ENCODE data around the gene FAAP20. TPM values are rescaled to one million over a fixed set of nuclear protein-coding genes. Genes with fewer than 3 reads are reported as not detected.

FAAP20 gene, protein sequence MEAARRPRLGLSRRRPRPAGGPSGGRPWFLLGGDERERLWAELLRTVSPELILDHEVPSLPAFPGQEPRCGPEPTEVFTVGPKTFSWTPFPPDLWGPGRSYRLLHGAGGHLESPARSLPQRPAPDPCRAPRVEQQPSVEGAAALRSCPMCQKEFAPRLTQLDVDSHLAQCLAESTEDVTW
- polyA plus RNA-seq (2013, experiment 1 of 2): 84.5 TPM
- 86.1 TPM for polyA plus RNA-seq (2013, experiment 2 of 2)

DNA sequence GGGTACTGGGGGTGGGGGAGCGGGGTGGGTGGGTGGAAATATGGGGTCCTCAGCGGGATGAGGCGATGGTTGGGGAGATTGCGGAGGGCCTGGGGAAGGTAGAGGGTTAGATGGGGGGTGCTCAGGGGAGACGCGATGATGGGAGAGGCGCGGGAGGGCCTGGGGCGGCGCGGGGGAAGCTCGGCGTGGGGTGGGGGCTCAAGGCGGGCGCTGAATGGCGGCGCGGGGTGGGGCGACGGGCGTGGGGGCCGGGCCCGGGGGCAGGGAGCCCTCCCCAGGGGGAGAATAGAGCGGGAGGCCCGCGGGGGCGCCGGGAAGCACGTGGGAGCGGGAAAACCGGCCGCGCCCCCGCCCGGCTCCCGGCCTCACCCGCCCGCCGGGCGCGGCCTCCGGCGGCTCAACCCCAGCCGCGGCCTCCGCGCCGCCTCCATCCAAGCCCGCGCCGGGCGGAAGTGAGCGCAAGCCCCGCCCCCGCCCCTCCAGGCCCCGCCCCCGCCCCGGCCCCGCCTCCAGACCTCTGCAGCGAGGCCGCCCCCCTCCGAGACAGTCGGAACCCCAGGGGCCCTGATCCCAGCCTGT is at the start of gene FAAP20:
Gene FAAP20, minus strand, starts transcription at position 454 of the 579 bp plus-strand sequence. Its CDS starts 23 bp downstream, at position 431.
- peaks cover 0 to 39% of the 10 kb centered on the region in 2 experiments for H3K36me3 ChIP-seq (ENCODE audit: control insufficient read depth in 1 of 2, insufficient read depth in 2 of 2, low read depth in 1 of 2, low read length in 2 of 2)
- H4K8ac ChIP-seq (ENCODE audit: low read length): peak within 1 kb of the TSS; percentile 96
- no peak within 1 kb of the TSS for H2AFZ ChIP-seq (ENCODE audit: low read depth, low read length)
- no peaks in the 10 kb centered on the region for H3K27me3 ChIP-seq (ENCODE audit: control insufficient read depth in 1 of 2, insufficient read depth in 1 of 2, low read length in 2 of 2)
- H2AK5ac ChIP-seq (ENCODE audit: low read length, severe bottlenecking): peak within 1 kb of the TSS; percentile 54
- H3K27ac ChIP-seq (ENCODE audit: low read length, poor library complexity, severe bottlenecking): peak within 1 kb of the TSS; percentile 91
- H3K4me3 ChIP-seq (ENCODE audit: insufficient read depth in 1 of 2, low read depth in 1 of 2, low read length in 2 of 2): peak within 1 kb of the TSS; percentile 69 to 82
- 0% methylated on average over 2 of the region's 63 CpGs for WGBS
- H3K18ac ChIP-seq (ENCODE audit: low read depth in 1 of 2, low read length in 2 of 2): peak within 1 kb of the TSS; percentile 92 to 93
- peak within 1 kb of the TSS; percentile 99 for H2BK15ac ChIP-seq (ENCODE audit: low read depth, poor library complexity, severe bottlenecking)
- H4K91ac ChIP-seq (ENCODE audit: low read length): peak within 1 kb of the TSS; percentile 94
- H3K9ac ChIP-seq (ENCODE audit: low read length): peak within 1 kb of the TSS; percentile 88
- peak within 1 kb of the TSS in 1 of 2 experiments; percentile 84 for H3K14ac ChIP-seq (ENCODE audit: low read length in 2 of 2)
- H3K4me2 ChIP-seq (ENCODE audit: low read length, poor library complexity, severe bottlenecking): peak within 1 kb of the TSS; percentile 83
- H2BK5ac ChIP-seq (ENCODE audit: low read depth, low read length, poor library complexity, severe bottlenecking): peak within 1 kb of the TSS; percentile 89
- DNase-seq: no peak
- H3K4me1 ChIP-seq (ENCODE audit: control insufficient read depth, insufficient read depth, low read depth, low read length): peaks cover 45% of the 10 kb centered on the region
- peak within 1 kb of the TSS in 1 of 2 experiments; percentile 74 for H3K23ac ChIP-seq (ENCODE audit: low read length in 2 of 2)
- peaks cover 31% of the 10 kb centered on the region for H3K79me1 ChIP-seq (replicated peaks; ENCODE audit: low read length, poor library complexity, severe bottlenecking)
- H3K4ac ChIP-seq (ENCODE audit: low read depth in 1 of 2, low read length in 2 of 2): peak within 1 kb of the TSS; percentile 77 to 90
- peak within 1 kb of the TSS; percentile 57 to 76 for H2BK12ac ChIP-seq (ENCODE audit: low read length in 2 of 2)
- H2BK120ac ChIP-seq (ENCODE audit: low read depth, low read length): peak within 1 kb of the TSS; percentile 92
- no peaks in the 10 kb centered on the region for H3K9me3 ChIP-seq (ENCODE audit: control insufficient read depth, low read length)

DNA sequence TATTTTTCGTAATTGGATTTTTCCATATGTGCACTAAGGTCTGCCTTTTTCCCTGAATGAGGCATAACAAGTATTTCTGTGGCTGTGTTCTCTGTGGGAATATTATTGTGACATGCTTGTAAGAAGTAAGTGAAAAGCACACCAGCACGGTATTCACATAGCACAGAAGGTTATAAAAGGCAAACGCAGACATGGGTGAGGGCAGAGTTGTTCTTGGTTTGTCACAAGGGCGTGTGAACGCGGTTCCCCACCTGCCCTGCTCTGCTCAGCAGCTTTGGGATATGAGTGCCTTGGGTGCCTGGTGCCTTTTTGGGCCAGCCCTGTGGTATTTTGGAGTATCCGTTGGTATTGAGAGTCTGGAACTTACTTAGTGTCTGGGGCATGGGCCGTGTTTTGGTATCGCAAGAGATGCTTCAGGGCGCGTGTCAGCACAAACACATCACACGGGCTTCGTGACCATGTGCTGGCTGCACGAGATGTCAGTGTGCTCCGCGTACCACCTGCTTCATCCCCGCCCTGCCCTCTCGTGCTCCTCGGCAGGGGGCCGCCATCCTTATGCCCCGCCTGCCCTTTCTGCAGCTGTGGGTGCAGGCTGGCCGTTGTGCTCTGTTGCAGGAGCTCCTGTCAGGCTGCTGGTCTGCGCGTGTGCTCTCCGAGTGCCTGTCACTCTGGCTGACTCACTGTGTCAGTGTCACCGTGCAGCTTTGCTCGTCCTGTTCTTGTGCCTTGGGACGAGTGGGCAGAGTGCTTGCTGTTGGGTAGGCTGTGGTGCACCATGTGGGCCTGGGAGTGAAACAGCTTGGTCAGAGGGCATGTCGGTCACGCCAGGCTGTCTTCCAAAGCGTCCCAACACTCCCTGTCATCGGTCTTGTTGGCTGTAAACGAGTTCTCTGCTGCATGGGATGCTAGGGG is 48.5 kb upstream of the FAAP20 start:
- Histone ChIP-seq H3K9ac (ENCODE audit: low read length) (peak overlapping the region; percentile 2), H3K23ac (ENCODE audit: low read length in 2 of 2) (no peak overlapping the region), H2BK5ac (ENCODE audit: low read depth, low read length, poor library complexity, severe bottlenecking) (no peak overlapping the region), H3K36me3 (ENCODE audit: control insufficient read depth in 1 of 2, insufficient read depth in 2 of 2, low read depth in 1 of 2, low read length in 2 of 2) (peaks cover 7 to 47% of the 10 kb centered on the region in 2 experiments), H3K4me2 (ENCODE audit: low read length, poor library complexity, severe bottlenecking) (no peak overlapping the region), H3K27me3 (ENCODE audit: control insufficient read depth in 1 of 2, insufficient read depth in 1 of 2, low read length in 2 of 2) (no peaks in the 10 kb centered on the region), H4K91ac (ENCODE audit: low read length) (peak overlapping the region; percentile 60), H3K9me3 (ENCODE audit: control insufficient read depth, low read length) (no peaks in the 10 kb centered on the region), H3K4me3 (ENCODE audit: insufficient read depth in 1 of 2, low read depth in 1 of 2, low read length in 2 of 2) (no peak overlapping the region), H2BK15ac (ENCODE audit: low read depth, poor library complexity, severe bottlenecking) (no peak overlapping the region), H3K18ac (ENCODE audit: low read depth in 1 of 2, low read length in 2 of 2) (no peak overlapping the region), H3K27ac (ENCODE audit: low read length, poor library complexity, severe bottlenecking) (no peak overlapping the region), H2BK120ac (ENCODE audit: low read depth, low read length) (no peak overlapping the region), H4K8ac (ENCODE audit: low read length) (no peak overlapping the region), H3K4ac (ENCODE audit: low read depth in 1 of 2, low read length in 2 of 2) (no peak overlapping the region), H2BK12ac (ENCODE audit: low read length in 2 of 2) (no peak overlapping the region), H2AFZ (ENCODE audit: low read depth, low read length) (no peak overlapping the region), H3K14ac (ENCODE audit: low read length in 2 of 2) (no peak overlapping the region), H3K79me1 (replicated peaks; ENCODE audit: low read length, poor library complexity, severe bottlenecking) (peaks cover 2% of the 10 kb centered on the region), H2AK5ac (ENCODE audit: low read length, severe bottlenecking) (no peak overlapping the region), H3K4me1 (ENCODE audit: control insufficient read depth, insufficient read depth, low read depth, low read length) (peaks cover 54% of the 10 kb centered on the region)
- DNase-seq: no peak
- 92% methylated on average over 32 of the region's 33 CpGs for WGBS

DNA sequence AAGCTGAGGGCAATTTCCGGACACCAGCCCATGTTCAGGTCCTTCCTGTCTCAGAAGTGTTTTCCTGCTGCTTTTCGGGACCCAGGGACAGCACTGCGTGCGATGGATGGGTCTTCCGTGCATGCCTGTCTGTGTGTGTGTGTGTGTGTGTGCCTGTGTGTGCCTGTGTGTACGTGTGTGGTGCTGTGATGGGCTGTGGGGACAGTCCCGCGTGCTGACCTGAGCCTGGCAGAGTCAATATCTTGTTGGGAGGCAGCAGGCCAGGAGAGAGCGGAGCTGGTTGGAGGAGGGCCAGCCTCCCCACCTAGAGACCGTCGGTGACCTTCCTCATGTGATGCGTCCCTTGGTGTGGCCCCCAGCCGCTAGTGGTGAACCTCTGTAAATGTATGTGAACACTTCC is 47.2 kb upstream of the FAAP20 start:
- Histone ChIP-seq H2BK5ac (ENCODE audit: low read depth, low read length, poor library complexity, severe bottlenecking) (no peak overlapping the region), H4K91ac (ENCODE audit: low read length) (peak overlapping the region; percentile 19), H3K18ac (ENCODE audit: low read depth in 1 of 2, low read length in 2 of 2) (peak overlapping the region in 1 of 2 experiments; percentile 49), H2BK15ac (ENCODE audit: low read depth, poor library complexity, severe bottlenecking) (no peak overlapping the region), H4K8ac (ENCODE audit: low read length) (peak overlapping the region; percentile 5), H3K14ac (ENCODE audit: low read length in 2 of 2) (peak overlapping the region in 1 of 2 experiments; percentile 2), H3K4me3 (ENCODE audit: insufficient read depth in 1 of 2, low read depth in 1 of 2, low read length in 2 of 2) (no peak overlapping the region), H3K4me2 (ENCODE audit: low read length, poor library complexity, severe bottlenecking) (no peak overlapping the region), H3K27me3 (ENCODE audit: control insufficient read depth in 1 of 2, insufficient read depth in 1 of 2, low read length in 2 of 2) (no peaks in the 10 kb centered on the region), H3K27ac (ENCODE audit: low read length, poor library complexity, severe bottlenecking) (no peak overlapping the region), H3K9me3 (ENCODE audit: control insufficient read depth, low read length) (no peaks in the 10 kb centered on the region), H3K23ac (ENCODE audit: low read length in 2 of 2) (no peak overlapping the region), H2BK12ac (ENCODE audit: low read length in 2 of 2) (no peak overlapping the region), H3K36me3 (ENCODE audit: control insufficient read depth in 1 of 2, insufficient read depth in 2 of 2, low read depth in 1 of 2, low read length in 2 of 2) (peaks cover 7 to 47% of the 10 kb centered on the region in 2 experiments), H3K9ac (ENCODE audit: low read length) (no peak overlapping the region), H2AK5ac (ENCODE audit: low read length, severe bottlenecking) (no peak overlapping the region), H3K79me1 (replicated peaks; ENCODE audit: low read length, poor library complexity, severe bottlenecking) (no peaks in the 10 kb centered on the region), H2AFZ (ENCODE audit: low read depth, low read length) (no peak overlapping the region), H3K4me1 (ENCODE audit: control insufficient read depth, insufficient read depth, low read depth, low read length) (peaks cover 56% of the 10 kb centered on the region), H3K4ac (ENCODE audit: low read depth in 1 of 2, low read length in 2 of 2) (no peak overlapping the region), H2BK120ac (ENCODE audit: low read depth, low read length) (no peak overlapping the region)
- no peak for DNase-seq
- 96% methylated on average over 13 of the region's 13 CpGs for WGBS

All from mesenchymal stem cell (in vitro differentiated cells and primary cell).